Lung (tissue), 12 donors: ENCODE data around the gene HELZ2. TPM values are rescaled to one million over a fixed set of nuclear protein-coding genes. Genes with fewer than 3 reads are reported as not detected.

Experiments
- ATAC-seq: fragments of 200-7000 bp; cut with Tn5 transposase; one replicate; pipeline ENCODE4 v1.9.1; 2020; ENCODE audit warnings: moderate number of reproducible peaks; ENCODE audit not compliant: insufficient read depth, low FRiP score
- DNase-seq, 3 donors: peaks; one replicate each; pipeline ENCODE4 v3.0.0-alpha.2; 2013 to 2017
- H3K27ac ChIP-seq, 2 donors: one replicate each; pipeline ENCODE4 v1.5.1; 2013; ENCODE audit warnings: mild to moderate bottlenecking in 2 of 2, moderate library complexity in 2 of 2, control low read depth in 1 of 2, inconsistent platforms in 1 of 2, low read depth in 1 of 2, low read length in 1 of 2
- H3K27me3 ChIP-seq, 3 donors: one replicate each; pipeline ENCODE4 v1.5.1; 2013; ENCODE audit warnings: low read length in 2 of 3; ENCODE audit not compliant: control insufficient read depth in 3 of 3, insufficient read depth in 3 of 3
- H3K36me3 ChIP-seq, 4 donors: one replicate each; pipeline ENCODE4 v1.5.1; 2013; ENCODE audit warnings: low read length in 4 of 4, mild to moderate bottlenecking in 1 of 4, moderate library complexity in 1 of 4; ENCODE audit not compliant: control insufficient read depth in 4 of 4, insufficient read depth in 4 of 4
- H3K4me1 ChIP-seq, 5 donors: one replicate each; pipeline ENCODE4 v1.5.1; 2013; ENCODE audit warnings: low read length in 5 of 5, mild to moderate bottlenecking in 2 of 5, moderate library complexity in 1 of 5; ENCODE audit not compliant: control insufficient read depth in 5 of 5, insufficient read depth in 5 of 5
- H3K4me3 ChIP-seq: one replicate; pipeline ENCODE4 v1.5.1; 2013; ENCODE audit warnings: mild to moderate bottlenecking, control low read depth, moderate library complexity
- H3K9ac ChIP-seq, 2 donors: one replicate each; pipeline ENCODE4 v1.5.1; 2013; ENCODE audit warnings: low read length in 2 of 2, control low read depth in 1 of 2; ENCODE audit not compliant: insufficient read depth in 1 of 2
- H3K9me3 ChIP-seq, 4 donors: one replicate each; pipeline ENCODE4 v1.5.1; 2013; ENCODE audit warnings: low read length in 3 of 4, mild to moderate bottlenecking in 1 of 4, moderate library complexity in 1 of 4; ENCODE audit not compliant: control insufficient read depth in 4 of 4, insufficient read depth in 3 of 4
- CTCF ChIP-seq: IDR thresholded peaks from 2 replicates; pipeline ENCODE4 v1.5.1; 2012; ENCODE audit warnings: mild to moderate bottlenecking; ENCODE audit errors: control extremely low read depth, extremely low read depth
- WGBS, 2 donors: extraction: QIAGEN DNeasy Blood & Tissue Kit; methylation state at CpG; one replicate each; pipeline ENCODE4 v1.1.7; 2013; 5-methylcytosine and 5-hydroxymethylcytosine counted together
- polyA plus RNA-seq, 2 donors: library from polyadenylated mRNA; stranded (reverse); fragments of 200-250 nt; gene quantifications; one replicate each; pipeline ENCODE4 v1.2.1, GENCODE V29; 2013
- total RNA-seq, 2 donors: library from RNA; depleted of rRNA in 1 of 2; stranded (reverse); fragments of >200 nt in 1 of 2; gene quantifications; one replicate each; pipeline ENCODE4 v1.2.1, GENCODE V29; 2014 to 2021
- donor health status: control.
- donor health status: control.
- donor health status: Bipolar disorder and iron deficiency.
- donor health status: healthy.
- donor health status: DM: yes; HTN: yes; CAD: no.

The HELZ2 gene
- total and polyA plus RNA-seq, 4 donors, result 9.0 to 47.2 (median 25.4) TPM

- Histone ChIP-seq H3K36me3 (no peaks in the 10 kb centered on the region), H3K4me3 (no peak overlapping the region), H3K9me3 (no peaks in the 10 kb centered on the region), H3K27me3 (peaks cover 0 to 28% (median 7%) of the 10 kb centered on the region in 3 donors), H3K4me1 (no peaks in the 10 kb centered on the region), H3K27ac (no peak overlapping the region), H3K9ac (no peak overlapping the region)
- WGBS, 2 donors, result 55 to 59% methylated on average over 6 of the region's 6 CpGs
- TF ChIP-seq CTCF, result no peak
- DNase-seq (no peak), ATAC-seq (no peak)
These were observed 28.2 kb downstream of the HELZ2 start for GRCh38 chr20:63545814-63546213.

- H3K4me1 ChIP-seq, result no peaks in the 10 kb centered on the region
- no peaks in the 10 kb centered on the region for H3K36me3 ChIP-seq
- H3K27me3 ChIP-seq, result peaks cover 0 to 26% (median 7%) of the 10 kb centered on the region in 3 donors
- no peak overlapping the region for H3K27ac ChIP-seq
- TF ChIP-seq CTCF, result no peak
- H3K9me3 ChIP-seq, result no peaks in the 10 kb centered on the region
- ATAC-seq (no peak), DNase-seq (no peak)
- 69 to 75% methylated on average over 19 of the region's 19 CpGs for WGBS, 2 donors
- H3K9ac ChIP-seq, result no peak overlapping the region
- H3K4me3 ChIP-seq, result no peak overlapping the region
These were observed 29.0 kb downstream of the HELZ2 start for GRCh38 chr20:63544958-63545516.

DNA sequence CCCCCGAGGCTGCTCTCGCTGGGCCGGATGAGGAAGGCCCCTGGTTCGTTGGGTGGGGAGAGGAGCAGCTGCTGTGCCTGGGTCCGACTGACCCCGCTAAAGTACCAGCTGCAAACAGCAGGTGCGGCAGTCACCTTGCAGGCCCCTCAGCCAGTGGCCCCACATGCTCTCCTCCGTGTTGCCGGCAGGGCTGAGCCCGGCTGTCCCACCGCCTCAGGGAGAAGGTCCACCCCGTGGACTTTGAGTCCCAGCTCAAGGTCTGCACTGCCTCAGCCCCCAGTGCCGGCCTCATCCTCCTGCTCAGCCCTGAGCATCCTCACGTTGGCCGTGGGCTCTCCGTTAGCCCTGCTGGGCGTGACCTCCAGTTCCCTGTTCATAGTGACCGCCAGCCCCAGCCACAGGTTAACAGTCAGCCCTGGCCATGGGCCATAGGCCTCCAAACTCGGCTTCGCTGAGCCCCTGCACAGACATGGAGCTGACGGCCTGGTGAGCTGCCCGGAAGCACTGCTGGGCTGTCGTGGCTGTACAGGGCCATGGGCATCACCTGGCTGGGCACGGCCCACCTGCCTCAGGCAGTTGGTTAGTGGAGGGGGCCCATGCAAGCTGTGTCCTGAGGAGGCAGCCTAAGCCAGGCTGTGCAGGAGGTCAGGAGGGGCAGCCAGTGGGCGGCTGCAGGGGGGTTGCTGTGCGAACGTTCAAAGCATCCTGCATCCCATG, 29.6 kb downstream of the HELZ2 start:
- 75 to 81% methylated on average over 25 to 27 of the region's 27 CpGs for WGBS, 2 donors
- TF ChIP-seq CTCF, result no peak
- Histone ChIP-seq H3K36me3 (no peaks in the 10 kb centered on the region), H3K4me1 (no peaks in the 10 kb centered on the region), H3K4me3 (no peak overlapping the region), H3K27me3 (peaks cover 0 to 23% (median 6%) of the 10 kb centered on the region in 3 donors), H3K9me3 (no peaks in the 10 kb centered on the region), H3K27ac (no peak overlapping the region), H3K9ac (no peak overlapping the region)
- ATAC-seq (no peak), DNase-seq (no peak)
